SKM-1 treated with dmso at 0.1 percent for 144 hours (cell line): ENCODE measurements around the gene UNC5A.

Source experiments
- DNase-seq: peaks from one replicate; lab custom pipeline; 2025; ENCODE audit not compliant: unreplicated experiment; lab: John Stamatoyannopoulos, UW

The UNC5A gene

DNA sequence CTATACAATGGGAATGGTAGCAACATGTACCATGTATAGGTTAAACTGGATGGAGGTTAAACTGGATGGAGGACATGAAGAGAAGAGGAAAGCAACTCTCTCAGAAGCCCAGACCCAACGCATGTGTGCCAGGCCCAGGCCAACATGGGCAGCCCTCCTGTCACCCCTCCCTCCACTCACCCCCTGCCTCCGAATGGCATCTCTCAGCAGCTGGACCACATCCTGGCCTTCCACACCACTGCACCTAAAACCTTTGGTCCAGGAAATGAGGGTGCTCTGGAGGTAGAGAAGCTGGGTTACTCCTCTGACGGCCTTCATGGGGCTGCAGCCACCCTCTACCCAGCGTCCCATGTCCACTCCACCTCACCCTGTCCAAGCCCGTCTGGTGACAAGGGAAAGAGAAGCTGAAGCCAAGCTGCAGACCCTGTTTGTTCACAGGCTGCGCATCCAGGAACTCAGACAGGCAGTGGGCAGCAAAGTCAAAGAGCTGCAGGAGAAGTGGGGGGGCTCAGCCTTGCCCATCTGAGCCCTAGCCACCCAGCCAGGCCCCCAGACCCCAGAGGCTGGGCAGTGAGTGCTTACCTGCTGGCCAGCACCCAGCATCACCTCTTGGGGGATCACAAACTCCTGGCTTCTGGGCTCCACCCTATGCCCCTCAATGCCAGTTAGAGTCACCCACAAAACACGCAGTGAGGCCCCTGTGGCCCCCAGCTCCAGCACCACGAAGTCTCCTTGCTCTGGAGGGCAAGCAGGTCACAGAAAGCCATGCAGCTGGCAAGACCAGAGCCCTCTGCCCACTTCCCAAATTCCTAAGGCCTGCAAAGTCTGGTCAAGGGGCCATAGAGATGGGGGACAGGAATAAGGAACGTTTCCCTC is 80.3 kb downstream of the UNC5A start:
- no peak for DNase-seq

- DNase-seq = peak; percentile 45
Observed at GRCh38 chr5:176891331-176891958, 81.1 kb downstream of the UNC5A start.

DNA sequence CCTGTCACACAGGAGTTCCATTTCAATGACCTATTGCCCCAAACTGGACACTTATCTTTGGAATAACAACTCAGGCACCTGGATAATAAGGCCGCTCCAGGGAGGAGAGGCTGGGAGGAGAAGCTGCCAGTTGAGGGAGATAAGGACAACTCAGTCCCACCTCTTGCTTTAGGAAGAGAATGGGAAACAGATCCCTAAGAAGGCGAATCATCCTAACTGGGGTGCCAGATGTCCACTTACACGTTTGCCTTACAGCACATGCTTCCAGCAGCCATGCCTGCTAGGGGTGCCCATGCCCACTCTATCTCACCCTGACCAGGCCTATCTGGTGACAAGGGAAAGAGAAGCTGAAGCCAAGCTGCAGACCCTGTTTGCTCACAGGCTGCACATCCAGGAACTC is 82.3 kb downstream of the UNC5A start:
- no peak for DNase-seq

DNA sequence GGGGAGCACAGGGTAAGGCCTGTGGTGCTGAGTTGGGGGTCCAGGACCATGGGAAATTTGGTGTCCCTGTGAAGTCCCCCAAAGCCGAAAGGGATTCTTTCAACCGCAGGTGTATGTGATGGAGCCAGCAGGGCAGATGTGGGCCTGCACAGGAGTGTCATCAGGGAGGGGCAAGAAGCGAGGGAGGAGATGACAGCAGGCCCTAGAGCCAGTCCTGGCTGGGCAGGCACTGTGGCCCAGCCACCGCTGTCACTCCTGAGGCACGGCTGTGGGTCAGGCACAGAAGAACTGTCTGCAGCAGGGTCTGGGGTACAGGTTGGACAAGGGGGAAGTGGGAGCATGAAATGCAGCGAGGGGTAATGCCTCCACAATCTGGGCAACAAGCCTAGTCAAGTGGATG is 83.9 kb downstream of the UNC5A start:
- no peak for DNase-seq

DNA sequence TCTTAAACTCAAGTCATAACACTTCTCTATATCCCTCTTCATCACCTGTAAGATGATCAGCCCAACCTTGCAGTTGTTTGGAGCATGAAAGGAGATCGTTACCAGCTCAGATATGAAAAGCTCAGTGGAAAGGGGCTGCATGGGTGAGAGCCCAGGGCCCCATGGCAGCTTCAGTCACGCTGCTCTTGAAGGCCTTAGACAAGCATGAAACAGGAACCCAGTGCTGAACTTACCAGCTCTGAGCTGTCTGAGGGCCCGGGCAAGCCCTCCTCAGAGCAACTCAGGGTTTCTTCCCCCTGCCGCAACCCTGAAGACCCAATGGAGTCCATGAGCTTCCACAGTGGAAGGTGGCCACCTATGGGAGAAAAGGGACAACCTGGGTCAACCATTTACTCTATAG is 85.5 kb downstream of the UNC5A start:
- no peak for DNase-seq

DNA sequence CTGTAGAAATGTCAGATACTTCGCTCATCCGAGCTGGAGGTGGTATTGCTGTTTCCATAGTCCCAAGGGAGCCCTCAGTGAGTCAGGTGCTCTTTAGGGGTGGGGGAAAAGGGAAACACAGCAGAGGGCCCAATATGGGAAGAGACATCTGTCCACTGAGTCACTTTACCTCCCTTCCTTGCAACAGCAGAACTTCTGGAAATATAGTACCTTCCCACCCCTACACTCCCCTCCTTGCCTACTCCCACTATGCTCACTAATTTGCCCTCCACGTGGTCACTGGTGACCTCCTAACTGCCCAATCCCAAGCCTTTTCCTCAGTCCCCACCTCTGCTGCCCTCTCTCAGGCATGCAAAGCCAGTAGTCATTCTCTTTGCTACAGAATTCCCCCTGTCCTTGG is 86.9 kb downstream of the UNC5A start:
- no peak for DNase-seq

DNA sequence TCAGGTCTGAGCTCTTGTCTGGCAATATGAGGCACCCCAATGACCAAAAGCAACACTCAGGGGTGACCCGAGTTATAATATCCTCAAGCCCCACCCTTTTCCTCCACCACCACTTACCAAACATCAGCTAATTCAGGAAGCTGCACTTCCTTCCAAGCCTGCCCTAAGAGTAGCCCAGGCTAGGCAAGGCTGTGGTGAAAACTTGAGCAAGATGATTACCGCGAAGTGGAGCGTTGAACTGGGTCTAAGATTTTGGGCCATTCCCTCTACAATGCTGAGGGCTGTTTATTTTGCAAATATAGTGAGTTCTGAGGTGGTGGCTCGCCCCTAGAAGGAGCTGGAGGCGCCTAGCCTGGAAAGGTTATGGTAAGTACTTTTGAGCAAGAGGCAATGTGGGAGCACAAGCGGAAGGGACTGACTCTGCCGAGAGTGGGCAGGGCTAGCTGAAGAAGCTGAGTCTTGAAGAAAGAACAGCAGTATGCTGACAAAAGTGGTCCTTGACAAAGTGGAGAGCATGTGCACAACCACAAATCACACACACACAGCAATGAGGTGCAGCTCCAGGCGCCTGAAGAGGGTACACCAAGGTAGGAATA is 89.0 kb downstream of the UNC5A start, which contains the start of gene HK3:
Gene HK3, minus strand, starts transcription at position 51 of the 596 bp plus-strand sequence. CDS start 3,187 bp downstream, outside the sequence.
- peak; percentile 87 for DNase-seq

- DNase-seq = no peak
Observed at GRCh38 chr5:176899946-176900779, 89.8 kb downstream of the UNC5A start.

GRCh38 chr5:176900780-176901204 is 90.4 kb downstream of the UNC5A start:
- no peak for DNase-seq

DNA sequence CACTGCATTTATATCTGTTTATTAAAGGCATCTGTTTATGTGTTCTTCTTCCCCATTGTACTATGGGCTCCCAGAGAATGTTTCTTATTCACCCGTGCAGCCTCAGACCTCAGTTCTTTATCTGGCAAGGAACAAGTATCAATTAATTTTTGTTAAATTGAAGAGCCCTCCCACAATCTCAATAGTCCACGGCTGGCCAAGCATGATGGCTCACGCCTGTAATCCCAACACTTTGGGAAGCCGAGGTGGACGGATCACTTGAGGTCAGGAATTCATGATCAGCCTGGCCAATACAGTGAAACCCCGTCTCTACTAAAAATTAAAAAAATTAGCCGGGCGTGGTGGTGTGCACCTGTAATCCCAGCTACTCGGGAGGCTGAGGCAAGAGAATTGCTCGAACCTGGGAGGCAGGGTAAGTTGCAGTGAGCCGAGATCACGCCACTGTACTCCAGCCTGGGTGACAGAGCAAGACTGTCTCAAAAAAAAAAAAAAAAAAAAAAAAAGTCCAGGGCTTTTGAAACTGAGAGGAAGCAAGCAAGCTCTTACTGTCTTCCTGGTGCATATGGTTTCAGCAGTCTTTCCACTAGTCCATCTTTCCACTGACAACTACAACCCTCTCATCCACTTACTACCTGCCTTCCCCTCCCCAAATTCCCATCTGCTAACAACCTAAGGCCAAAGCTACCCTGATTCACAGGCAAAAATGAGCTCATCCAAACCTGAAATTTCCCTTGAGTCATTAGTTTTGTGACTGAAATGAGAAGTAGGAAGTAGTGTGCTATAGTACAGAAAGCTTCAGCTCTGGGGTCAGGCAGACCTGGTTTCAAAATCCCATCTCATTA is 91.1 kb downstream of the UNC5A start:
- DNase-seq = peak; percentile 57

GRCh38 chr5:176902102-176902814 is 91.9 kb downstream of the UNC5A start:
- no peak for DNase-seq

DNA sequence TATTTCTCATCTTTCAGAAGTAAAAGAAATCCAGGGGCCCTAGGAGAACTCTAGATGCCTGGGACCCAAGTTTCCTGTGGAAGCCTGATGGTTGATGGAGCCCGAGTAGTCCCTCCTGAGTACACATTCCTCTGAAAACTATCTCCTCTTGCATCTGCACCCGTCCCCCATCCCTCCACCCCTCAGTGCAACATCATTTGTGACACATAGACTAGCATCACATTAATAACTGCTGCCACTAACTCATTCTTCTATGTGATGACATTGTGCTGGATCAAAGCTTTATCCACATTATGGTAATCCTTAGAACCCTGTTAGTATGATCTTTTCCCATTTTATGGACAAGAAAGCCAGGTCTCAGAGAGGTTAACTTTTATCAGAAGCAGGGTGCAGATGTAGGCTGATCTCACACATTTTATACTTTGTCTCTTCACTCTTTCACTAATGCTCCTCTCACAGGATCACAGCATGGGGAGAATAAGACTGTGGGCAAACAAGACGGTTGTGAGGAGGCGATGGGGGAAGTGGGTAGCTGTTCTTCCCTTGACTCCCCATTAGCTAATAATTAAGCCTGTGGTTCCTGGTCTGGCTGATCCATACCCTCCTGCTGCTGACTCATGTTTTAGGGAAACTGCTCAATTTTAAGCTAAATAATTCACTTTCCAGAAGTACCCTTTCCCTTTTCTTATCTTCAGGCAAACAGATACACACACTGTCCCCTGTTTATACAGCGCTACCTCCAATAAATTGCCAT is 92.7 kb downstream of the UNC5A start:
- DNase-seq = no peak

GRCh38 chr5:176904276-176904675 is 93.9 kb downstream of the UNC5A start:
- DNase-seq = no peak

- no peak for DNase-seq
Observed at GRCh38 chr5:176906126-176906525, 95.8 kb downstream of the UNC5A start.

DNA sequence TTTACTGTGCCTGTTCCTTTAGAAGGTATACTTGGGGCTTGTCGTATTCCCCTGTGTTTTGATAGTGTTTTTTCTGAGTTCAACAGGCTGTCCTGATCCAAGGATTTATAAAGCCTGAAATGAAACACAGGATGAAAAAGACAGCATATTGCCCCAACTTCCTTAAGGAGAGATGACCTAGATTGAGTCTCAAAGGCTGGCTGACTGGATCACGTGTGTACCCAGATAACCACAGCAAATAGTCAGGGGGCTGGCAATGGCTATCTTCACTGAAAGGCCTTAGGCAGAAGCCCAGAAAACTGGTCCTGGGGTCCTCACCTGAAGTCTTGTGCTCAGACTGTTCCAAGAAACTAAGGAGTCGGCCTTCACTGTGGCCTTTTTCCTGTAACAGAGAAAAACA is 96.4 kb downstream of the UNC5A start:
- no peak for DNase-seq

GRCh38 chr5:176908675-176909368 is 98.5 kb downstream of the UNC5A start:
- DNase-seq = peak; percentile 32

GRCh38 chr5:176912115-176912514 is 101.8 kb downstream of the UNC5A start:
- DNase-seq = no peak

DNA sequence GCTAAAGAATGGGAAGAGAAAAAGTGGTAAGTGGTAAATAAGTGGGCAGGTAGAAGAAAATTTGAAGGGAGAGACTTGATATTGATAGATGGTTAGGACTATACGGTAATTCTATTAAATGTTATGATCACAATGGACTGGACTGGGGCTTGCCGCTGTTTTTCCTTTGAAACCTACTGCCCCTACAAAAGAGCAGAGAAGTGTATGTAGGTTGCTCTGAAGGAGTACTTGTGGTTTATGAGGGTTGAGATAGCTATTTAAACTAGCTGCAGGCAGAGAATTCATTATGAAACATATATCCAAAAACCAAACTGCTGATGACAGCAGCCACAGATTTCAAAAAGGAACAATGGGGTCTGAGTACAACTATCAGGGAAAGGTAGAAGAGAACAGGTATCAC is 105.5 kb downstream of the UNC5A start:
- no peak for DNase-seq
